IPS DF 6.9 (cell line): ENCODE data around the gene RAB4B.
"Not testable (repeated sequence)": the region's sequence is repeated elsewhere in the genome, so short reads cannot be mapped to it uniquely, and the experiment has no call there.

Experiments
- DNase-seq: peaks from one replicate; pipeline ENCODE4 v3.0.0-alpha.2; 2013; ENCODE audit warnings: low read depth, low spot score
- H3K27ac ChIP-seq: one replicate; pipeline ENCODE4 v1.5.1; 2013; ENCODE audit warnings: low read length, control low read depth
- H3K27me3 ChIP-seq: 2 replicates; pipeline ENCODE4 v1.6.1; 2013; ENCODE audit warnings: mild to moderate bottlenecking, low read length; ENCODE audit not compliant: control insufficient read depth, insufficient read depth
- H3K36me3 ChIP-seq: 2 replicates; pipeline ENCODE4 v1.6.1; 2013; ENCODE audit warnings: low read length; ENCODE audit not compliant: control insufficient read depth, insufficient read depth
- H3K4me1 ChIP-seq: 2 replicates; pipeline ENCODE4 v1.6.1; 2013; ENCODE audit warnings: low read length; ENCODE audit not compliant: control insufficient read depth, insufficient read depth
- H3K4me3 ChIP-seq: 2 replicates; pipeline ENCODE4 v1.5.1; 2013; ENCODE audit warnings: mild to moderate bottlenecking, low read length
- H3K9me3 ChIP-seq: 2 replicates; pipeline ENCODE4 v1.6.1; 2013; ENCODE audit warnings: low read length, inconsistent platforms; ENCODE audit not compliant: control insufficient read depth, insufficient read depth
- WGBS: extraction: QIAGEN DNeasy Blood & Tissue Kit; methylation state at CpG from one replicate; pipeline ENCODE4 v1.1.7; 2013; ENCODE audit warnings: mixed read lengths, missing lambda C conversion rate; ENCODE audit not compliant: insufficient read length, insufficient coverage; 5-methylcytosine and 5-hydroxymethylcytosine counted together

Gene RAB4B

GRCh38 chr19:40804783-40805242 lies 26.8 kb downstream of the RAB4B start:
- H3K36me3 ChIP-seq, result peaks cover 31% of the 10 kb centered on the region
- H3K4me3 ChIP-seq, result no peak overlapping the region
- no peaks in the 10 kb centered on the region for H3K9me3 ChIP-seq
- H3K27me3 ChIP-seq, result no peaks in the 10 kb centered on the region
- no peak for DNase-seq
- no peak overlapping the region for H3K27ac ChIP-seq
- no CpG with 5 or more reads among the region's 7 CpGs for WGBS
- H3K4me1 ChIP-seq, result peaks cover 7% of the 10 kb centered on the region

- Histone ChIP-seq H3K27ac (no peak overlapping the region), H3K4me1 (peaks cover 7% of the 10 kb centered on the region), H3K9me3 (no peaks in the 10 kb centered on the region), H3K4me3 (no peak overlapping the region), H3K27me3 (no peaks in the 10 kb centered on the region), H3K36me3 (peaks cover 31% of the 10 kb centered on the region)
- WGBS, result no CpG with 5 or more reads among the region's 2 CpGs
- no peak for DNase-seq
Measured at GRCh38 chr19:40805258-40805868, 27.3 kb downstream of the RAB4B start.

GRCh38 chr19:40806423-40807146 lies 28.5 kb downstream of the RAB4B start:
- peaks cover 1% of the 10 kb centered on the region; the same call in 1 of the 2 replicates for H3K4me1 ChIP-seq
- peak; percentile 95 for DNase-seq

GRCh38 chr19:40807147-40808020 lies 29.3 kb downstream of the RAB4B start:
- Histone ChIP-seq H3K27ac (no peak overlapping the region), H3K4me3 (no peak overlapping the region), H3K36me3 (peaks cover 16% of the 10 kb centered on the region), H3K4me1 (peaks cover 1% of the 10 kb centered on the region; the same call in 1 of the 2 replicates), H3K9me3 (no peaks in the 10 kb centered on the region), H3K27me3 (no peaks in the 10 kb centered on the region)
- DNase-seq, result no peak
- WGBS, result no CpG with 5 or more reads among the region's 18 CpGs

More at GRCh38 chr19:40806423-40807146, 28.5 kb downstream of the RAB4B start:
- Histone ChIP-seq H3K27ac (no peak overlapping the region), H3K4me3 (no peak overlapping the region), H3K36me3 (peaks cover 21% of the 10 kb centered on the region), H3K27me3 (no peaks in the 10 kb centered on the region), H3K9me3 (no peaks in the 10 kb centered on the region)
- WGBS, result no CpG with 5 or more reads among the region's 26 CpGs

- Histone ChIP-seq H3K4me3 (no peak overlapping the region), H3K27ac (no peak overlapping the region), H3K9me3 (no peaks in the 10 kb centered on the region), H3K27me3 (no peaks in the 10 kb centered on the region), H3K36me3 (peaks cover 16% of the 10 kb centered on the region), H3K4me1 (peaks cover 1% of the 10 kb centered on the region; the same call in 1 of the 2 replicates)
- WGBS, result no CpG with 5 or more reads among the region's 2 CpGs
- DNase-seq, result no peak
Measured at GRCh38 chr19:40808021-40808325, 29.9 kb downstream of the RAB4B start.

- H3K36me3 ChIP-seq, result peaks cover 14% of the 10 kb centered on the region
- no CpG with 5 or more reads among the region's 5 CpGs for WGBS
- no peak overlapping the region for H3K4me3 ChIP-seq
- no peak overlapping the region for H3K27ac ChIP-seq
- no peaks in the 10 kb centered on the region for H3K9me3 ChIP-seq
- H3K27me3 ChIP-seq, result no peaks in the 10 kb centered on the region
- DNase-seq, result no peak
- H3K4me1 ChIP-seq, result peaks cover 1% of the 10 kb centered on the region; the same call in 1 of the 2 replicates
Measured at GRCh38 chr19:40808497-40808896, 30.4 kb downstream of the RAB4B start.

- peaks cover 1% of the 10 kb centered on the region; the same call in 1 of the 2 replicates for H3K4me1 ChIP-seq
- H3K27me3 ChIP-seq, result no peaks in the 10 kb centered on the region
- H3K27ac ChIP-seq, result no peak overlapping the region
- DNase-seq, result no peak
- WGBS, result no CpG with 5 or more reads among the region's 39 CpGs
- H3K36me3 ChIP-seq, result peaks cover 14% of the 10 kb centered on the region
- H3K9me3 ChIP-seq, result no peaks in the 10 kb centered on the region
- no peak overlapping the region for H3K4me3 ChIP-seq
Measured at GRCh38 chr19:40809358-40810086, 31.5 kb downstream of the RAB4B start.

GRCh38 chr19:40810160-40810559 lies 32.1 kb downstream of the RAB4B start:
- H3K27ac ChIP-seq, result no peak overlapping the region
- no peak overlapping the region for H3K4me3 ChIP-seq
- H3K4me1 ChIP-seq, result peaks cover 1% of the 10 kb centered on the region; the same call in 1 of the 2 replicates

GRCh38 chr19:40810649-40811408 lies 32.8 kb downstream of the RAB4B start:
- H3K9me3 ChIP-seq, DNase-seq, H3K27me3 ChIP-seq, H3K4me1 ChIP-seq, H3K27ac ChIP-seq: not testable (repeated sequence)
- Histone ChIP-seq H3K4me3 (peak overlapping the region; percentile 48; the same call in 1 of the 2 replicates), H3K36me3 (peaks cover 14% of the 10 kb centered on the region)
- WGBS, result no CpG with 5 or more reads among the region's 65 CpGs

More at GRCh38 chr19:40810160-40810559, 32.1 kb downstream of the RAB4B start:
- H3K27me3 ChIP-seq, result no peaks in the 10 kb centered on the region
- no peak for DNase-seq
- peaks cover 14% of the 10 kb centered on the region for H3K36me3 ChIP-seq
- WGBS, result no CpG with 5 or more reads among the region's 14 CpGs
- no peaks in the 10 kb centered on the region for H3K9me3 ChIP-seq
